Right lobe of liver (tissue), 4 donors: ENCODE results near the gene MCM3AP.

Experiments used
- CTCF ChIP-seq, 4 donors: fragments of 200-600 bp in 3 of 4; fragments of 450-650 bp in 1 of 4; IDR thresholded peaks; one replicate each; pipeline versions ENCODE4 v1.5.1 to v1.8.0; 2016 to 2022; ENCODE audit warnings: antibody characterized with exemption in 4 of 4, mild to moderate bottlenecking in 2 of 4
- POLR2A ChIP-seq: fragments of 450-650 bp; IDR thresholded peaks from one replicate; pipeline ENCODE4 v1.6.1; 2017; ENCODE audit warnings: antibody characterized with exemption, mild to moderate bottlenecking
- donor health status: DM: no; HTN: no; CAD: no.
- donor health status: DM: no; HTN: no; CAD: no.
- donor health status: DM: no; HTN: yes; CAD: no.

GRCh38 chr21:46229133-46229922 lies 56.1 kb downstream of the MCM3AP start:
- TF ChIP-seq POLR2A (no peak), CTCF (IDR thresholded peaks at IDR 0.05) (peak; percentile 30 to 60 (median 43))
